Spinal cord (tissue), 10 donors: ENCODE data around the gene ARMC9. TPM values are rescaled to one million over a fixed set of nuclear protein-coding genes. Genes with fewer than 3 reads are reported as not detected.

Experiments
- DNase-seq, 6 donors: peaks; one replicate each; pipeline versions ENCODE4 v3.0.0 to v3.0.0-alpha.2; 2013 to 2015; ENCODE audit warnings: low spot score in 6 of 6, low read depth in 4 of 6
- H3K27ac ChIP-seq: one replicate; pipeline ENCODE4 v1.5.1; 2013; ENCODE audit warnings: low read depth, low read length, control low read depth
- H3K27me3 ChIP-seq: one replicate; pipeline ENCODE4 v1.6.1; 2013; ENCODE audit warnings: low read length; ENCODE audit not compliant: control insufficient read depth, insufficient read depth
- H3K36me3 ChIP-seq: one replicate; pipeline ENCODE4 v1.6.1; 2013; ENCODE audit warnings: low read length; ENCODE audit not compliant: control insufficient read depth, insufficient read depth
- H3K4me1 ChIP-seq: one replicate; pipeline ENCODE4 v1.6.1; 2013; ENCODE audit warnings: low read length; ENCODE audit not compliant: control insufficient read depth, insufficient read depth
- H3K4me3 ChIP-seq: one replicate; pipeline ENCODE4 v1.5.1; 2013; ENCODE audit warnings: low read depth, low read length, control low read depth
- H3K9me3 ChIP-seq: one replicate; pipeline ENCODE4 v1.6.1; 2013; ENCODE audit warnings: low read length; ENCODE audit not compliant: control insufficient read depth, insufficient read depth
- WGBS: methylation state at CpG from one replicate; pipeline ENCODE4 v1.1.5; 2013; ENCODE audit warnings: missing lambda C conversion rate; ENCODE audit not compliant: insufficient coverage; 5-methylcytosine and 5-hydroxymethylcytosine counted together
- polyA plus RNA-seq, 2 donors: library from polyadenylated mRNA; unstranded; fragments of 120-200 nt; gene quantifications; one replicate each; pipeline ENCODE4 v1.2.1, GENCODE V29; 2013; ENCODE audit not compliant: insufficient read length in 2 of 2
- total RNA-seq, 2 donors: library from RNA; depleted of rRNA in 1 of 2; stranded (reverse); fragments of 120-200 nt in 1 of 2; fragments of >200 nt in 1 of 2; gene quantifications; one replicate each; pipeline versions ENCODE4 v1.2.3 to v1.2.4, GENCODE V29; 2013 to 2014
- donor health status: healthy.

Gene ARMC9
- total and polyA plus RNA-seq, 4 donors: 14.4 to 27.6 (median 21.3) TPM

DNA sequence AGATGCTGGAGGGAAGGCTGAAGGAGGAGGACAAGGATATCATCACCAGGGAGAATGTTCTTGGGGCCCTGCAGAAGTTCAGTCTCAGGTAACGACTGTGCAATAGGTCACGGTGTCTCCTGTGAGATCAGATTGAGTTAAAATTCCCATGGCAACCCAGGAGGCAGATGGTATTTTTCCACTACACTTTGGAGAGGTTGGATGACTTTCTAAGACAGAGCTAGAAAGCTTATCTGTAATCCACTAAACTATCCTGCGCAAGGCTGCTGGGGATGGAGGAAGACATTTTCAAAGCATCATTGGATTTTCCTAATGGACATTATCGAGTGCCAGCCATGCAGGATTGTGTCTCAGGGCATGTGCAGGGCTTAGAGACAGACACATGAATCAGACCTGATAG lies 74.6 kb downstream of the ARMC9 start:
- no peaks in the 10 kb centered on the region for H3K27me3 ChIP-seq
- no peak overlapping the region for H3K27ac ChIP-seq
- H3K4me1 ChIP-seq: no peaks in the 10 kb centered on the region
- no peaks in the 10 kb centered on the region for H3K9me3 ChIP-seq
- no peak overlapping the region for H3K4me3 ChIP-seq
- no peak for DNase-seq
- 100% methylated on average over 2 of the region's 4 CpGs for WGBS
- H3K36me3 ChIP-seq: peaks cover 38% of the 10 kb centered on the region

DNA sequence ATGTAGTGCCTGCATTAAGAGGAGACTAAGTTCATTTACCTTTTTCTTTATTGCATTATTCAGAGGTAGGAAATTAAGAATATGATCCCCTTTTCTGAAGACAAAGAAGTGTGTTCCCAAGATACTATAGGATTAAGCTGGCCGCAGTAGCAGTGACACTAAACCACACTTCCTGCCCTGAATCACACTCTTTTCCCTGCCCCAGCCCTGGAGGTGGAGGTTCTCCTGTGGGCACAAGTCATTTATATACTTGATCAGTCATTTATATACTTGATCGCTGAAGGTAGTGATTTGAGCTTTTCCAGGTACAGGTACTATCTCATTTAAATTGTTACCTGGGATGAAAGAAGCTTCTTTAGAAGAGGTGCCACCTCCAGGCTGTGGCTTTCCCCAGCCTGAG lies 78.6 kb downstream of the ARMC9 start:
- no peaks in the 10 kb centered on the region for H3K27me3 ChIP-seq
- no CpG with 5 or more reads among the region's 2 CpGs for WGBS
- H3K36me3 ChIP-seq: peaks cover 52% of the 10 kb centered on the region

DNA sequence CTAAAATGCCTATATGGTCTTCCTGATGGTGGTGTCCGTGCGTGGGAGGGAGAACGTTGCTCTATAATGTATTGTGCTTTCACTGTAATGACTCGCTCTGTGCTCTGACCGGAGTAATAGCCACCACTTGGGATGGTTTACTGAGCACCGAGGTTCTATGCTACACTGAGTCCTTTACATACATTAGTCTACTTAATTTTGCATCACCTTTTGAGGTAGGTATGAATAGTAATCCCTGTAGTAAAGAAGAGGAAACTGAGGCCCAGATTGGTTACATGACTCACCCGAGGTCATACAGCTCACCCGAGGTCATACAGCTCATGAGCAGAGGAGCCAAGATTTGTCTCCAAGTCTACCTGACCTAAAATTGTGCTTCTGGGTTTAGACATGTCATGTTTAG lies 79.5 kb downstream of the ARMC9 start:
- H3K4me1 ChIP-seq: no peaks in the 10 kb centered on the region
- no peaks in the 10 kb centered on the region for H3K9me3 ChIP-seq
- no peak overlapping the region for H3K27ac ChIP-seq
- no peak overlapping the region for H3K4me3 ChIP-seq
- H3K27me3 ChIP-seq: no peaks in the 10 kb centered on the region
- peaks cover 47% of the 10 kb centered on the region for H3K36me3 ChIP-seq
- WGBS: 100% methylated on average over 2 of the region's 8 CpGs
- DNase-seq: no peak

More for the DNA sequence above, 78.6 kb downstream of the ARMC9 start:
- no peaks in the 10 kb centered on the region for H3K4me1 ChIP-seq
- no peak for DNase-seq
- no peak overlapping the region for H3K4me3 ChIP-seq
- no peaks in the 10 kb centered on the region for H3K9me3 ChIP-seq
- H3K27ac ChIP-seq: no peak overlapping the region

DNA sequence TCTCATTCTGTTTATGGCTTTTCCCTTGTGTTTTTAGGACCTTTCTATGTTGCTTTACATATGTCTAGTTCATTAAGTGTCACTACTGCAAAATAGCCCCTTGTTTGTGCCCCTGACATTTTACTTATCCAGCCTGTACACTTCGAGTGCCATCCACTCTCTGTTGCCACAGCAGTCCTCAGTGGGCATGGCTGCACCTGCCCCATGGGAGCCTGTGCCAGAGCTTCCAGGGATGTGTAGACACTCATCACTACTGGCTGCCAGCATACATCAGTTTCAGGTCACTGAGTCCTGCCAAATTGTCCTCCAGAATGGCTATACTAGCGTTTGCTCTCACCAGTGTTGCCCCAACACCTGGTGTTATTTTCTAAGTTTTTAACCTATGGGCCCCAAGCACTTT lies 80.4 kb downstream of the ARMC9 start:
- Histone ChIP-seq H3K4me1 (no peaks in the 10 kb centered on the region), H3K4me3 (no peak overlapping the region), H3K27ac (no peak overlapping the region), H3K9me3 (no peaks in the 10 kb centered on the region), H3K36me3 (peaks cover 48% of the 10 kb centered on the region), H3K27me3 (no peaks in the 10 kb centered on the region)
- 63% methylated on average over 1 of the region's 2 CpGs for WGBS
- no peak for DNase-seq

DNA sequence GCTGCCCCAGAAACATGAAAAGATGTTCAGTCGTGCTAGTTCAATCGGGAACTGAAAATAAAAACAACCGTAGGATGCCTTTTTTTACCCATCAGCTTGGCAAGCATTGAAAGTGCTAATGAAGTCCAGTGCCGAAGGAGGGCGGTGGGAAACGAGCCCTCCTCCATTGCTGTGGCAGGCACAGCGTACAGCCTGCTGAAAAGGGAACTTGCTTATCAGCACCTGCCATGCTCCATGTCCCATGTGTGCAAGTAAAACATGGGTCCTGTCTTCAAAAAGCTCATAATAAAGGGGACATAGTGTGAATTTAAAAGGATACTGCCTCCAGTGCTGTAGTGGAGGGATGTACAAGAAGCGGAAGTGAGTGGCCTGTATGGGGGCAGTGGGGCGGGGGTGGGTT lies 82.4 kb downstream of the ARMC9 start:
- no peak for DNase-seq
- no peaks in the 10 kb centered on the region for H3K27me3 ChIP-seq
- H3K4me1 ChIP-seq: no peaks in the 10 kb centered on the region
- H3K9me3 ChIP-seq: no peaks in the 10 kb centered on the region
- 84% methylated on average over 8 of the region's 9 CpGs for WGBS
- H3K27ac ChIP-seq: no peak overlapping the region
- H3K4me3 ChIP-seq: no peak overlapping the region
- peaks cover 49% of the 10 kb centered on the region for H3K36me3 ChIP-seq

DNA sequence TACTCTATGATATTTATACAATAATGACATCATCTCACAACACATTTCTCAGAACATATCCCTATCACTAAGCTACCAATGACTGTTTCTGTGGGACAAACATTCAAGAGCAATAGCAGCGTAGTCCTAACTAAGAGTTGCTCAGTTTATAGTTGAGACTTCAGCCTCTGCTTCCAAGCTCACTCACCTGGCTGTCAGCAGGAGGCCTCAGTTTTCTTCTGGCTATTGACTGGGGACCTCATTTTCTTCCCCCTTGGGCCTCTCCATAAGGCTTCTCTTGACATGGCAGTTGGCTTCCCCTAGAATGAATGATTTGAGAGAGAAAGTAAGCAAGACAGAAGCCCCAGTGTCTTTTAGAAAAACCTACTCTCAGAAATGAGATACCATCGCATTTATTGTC lies 85.9 kb downstream of the ARMC9 start:
- no peaks in the 10 kb centered on the region for H3K27me3 ChIP-seq
- H3K4me3 ChIP-seq: no peak overlapping the region
- no peak overlapping the region for H3K27ac ChIP-seq
- H3K9me3 ChIP-seq: no peaks in the 10 kb centered on the region
- WGBS: 92% methylated on average over 1 of the region's 2 CpGs
- peaks cover 37% of the 10 kb centered on the region for H3K36me3 ChIP-seq
- no peak for DNase-seq
- H3K4me1 ChIP-seq: no peaks in the 10 kb centered on the region

DNA sequence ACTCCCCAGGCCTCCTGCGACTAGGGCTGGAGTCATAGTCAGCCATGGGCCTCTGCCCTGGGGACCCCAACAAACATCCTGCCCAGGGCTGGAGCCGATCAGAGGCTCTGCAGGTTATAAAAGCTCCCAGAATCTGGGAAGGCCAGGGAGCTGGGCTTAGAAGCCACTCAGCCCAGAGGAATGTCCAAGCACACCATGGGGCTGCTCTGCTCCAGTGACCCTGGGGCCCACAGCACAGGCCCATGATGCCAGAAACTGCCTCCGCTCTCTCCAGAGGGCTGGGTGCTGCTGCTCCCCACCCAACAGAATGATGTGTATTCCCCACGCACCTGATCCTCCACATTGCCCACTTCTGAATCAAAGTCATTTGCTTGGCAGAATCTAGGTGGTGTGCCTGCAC lies 88.5 kb downstream of the ARMC9 start:
- Histone ChIP-seq H3K27me3 (no peaks in the 10 kb centered on the region), H3K27ac (no peak overlapping the region), H3K9me3 (no peaks in the 10 kb centered on the region), H3K4me3 (no peak overlapping the region), H3K36me3 (peaks cover 24% of the 10 kb centered on the region), H3K4me1 (no peaks in the 10 kb centered on the region)
- DNase-seq: no peak
- 85% methylated on average over 3 of the region's 4 CpGs for WGBS

DNA sequence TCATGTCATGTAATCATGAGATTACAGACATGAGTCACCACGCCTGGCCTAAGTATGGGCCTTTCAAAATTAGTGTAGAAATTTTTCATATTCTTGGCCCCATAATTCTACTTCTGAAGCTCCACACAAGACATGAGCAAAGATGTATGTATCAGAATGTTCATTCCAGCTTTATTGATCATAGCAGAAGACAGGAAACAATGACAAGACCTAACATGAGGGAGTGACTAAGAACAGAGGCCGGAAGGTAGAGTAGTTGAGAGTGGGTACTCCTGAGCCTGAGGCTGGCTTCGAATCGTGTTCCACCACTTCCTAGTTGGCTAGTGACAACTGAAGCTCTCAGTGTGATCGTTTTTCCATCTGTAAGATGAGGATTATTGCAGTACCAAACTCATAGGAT lies 89.3 kb downstream of the ARMC9 start:
- Histone ChIP-seq H3K36me3 (peaks cover 31% of the 10 kb centered on the region), H3K4me3 (no peak overlapping the region), H3K27me3 (no peaks in the 10 kb centered on the region), H3K27ac (no peak overlapping the region), H3K9me3 (no peaks in the 10 kb centered on the region), H3K4me1 (no peaks in the 10 kb centered on the region)
- WGBS: 92% methylated on average over 4 of the region's 5 CpGs
- DNase-seq: no peak

DNA sequence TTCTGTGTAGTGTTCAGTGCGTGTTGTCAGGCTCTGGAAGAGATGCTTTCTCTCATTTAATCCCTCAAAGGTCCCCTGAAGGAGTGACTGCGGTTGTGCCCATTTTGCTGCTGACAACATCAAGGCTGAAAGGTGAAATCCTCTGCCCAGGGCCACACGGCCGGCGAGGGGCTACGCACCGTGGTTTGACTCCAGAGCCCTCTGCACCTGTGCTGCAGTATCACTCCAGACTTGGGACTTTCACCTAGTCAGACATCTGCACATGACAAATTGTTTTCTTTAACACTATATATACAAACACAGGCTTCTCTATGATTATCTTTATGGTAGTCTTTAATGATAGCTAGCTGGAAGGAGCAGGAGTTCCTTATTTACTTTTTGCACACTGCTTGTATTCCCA lies 90.2 kb downstream of the ARMC9 start:
- Histone ChIP-seq H3K27ac (no peak overlapping the region), H3K9me3 (no peaks in the 10 kb centered on the region), H3K36me3 (peaks cover 31% of the 10 kb centered on the region), H3K27me3 (no peaks in the 10 kb centered on the region), H3K4me1 (no peaks in the 10 kb centered on the region), H3K4me3 (no peak overlapping the region)
- no peak for DNase-seq
- WGBS: 92% methylated on average over 7 of the region's 7 CpGs

DNA sequence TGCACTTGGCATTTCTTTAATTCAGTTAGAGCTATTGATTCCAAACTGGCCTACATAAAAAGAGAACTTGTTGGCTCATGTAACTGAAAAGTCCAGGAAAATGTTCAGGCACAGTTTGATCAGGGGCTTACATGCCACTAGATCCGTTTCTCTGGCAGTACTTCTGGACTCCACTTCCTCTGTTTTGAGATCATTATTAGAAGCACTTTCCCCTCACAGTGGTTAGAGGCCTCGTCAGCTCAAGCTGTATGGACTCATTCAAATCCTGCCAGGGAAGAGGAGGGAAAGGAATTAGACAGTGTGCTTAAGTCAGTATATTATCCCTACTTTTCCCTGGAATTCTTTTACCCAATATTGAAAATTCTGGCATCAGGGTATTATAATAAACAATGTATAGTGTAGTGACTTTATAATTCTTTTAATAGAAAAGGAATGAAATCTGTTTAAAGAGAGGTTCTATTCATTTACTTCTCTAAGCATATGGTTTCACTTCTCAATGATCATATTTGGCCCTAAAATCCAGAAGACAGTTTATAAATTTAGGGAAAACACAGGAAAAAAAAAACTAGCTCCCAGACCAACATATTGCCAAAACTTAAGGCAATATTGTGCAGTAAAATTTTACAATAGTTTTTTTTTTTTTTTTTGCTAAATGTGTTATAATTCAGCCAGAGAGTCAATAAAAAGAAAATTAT lies 92.0 kb downstream of the ARMC9 start:
- Histone ChIP-seq H3K4me3 (no peak overlapping the region), H3K27ac (no peak overlapping the region), H3K36me3 (peaks cover 34% of the 10 kb centered on the region), H3K9me3 (no peaks in the 10 kb centered on the region), H3K4me1 (no peaks in the 10 kb centered on the region), H3K27me3 (no peaks in the 10 kb centered on the region)
- DNase-seq: peak in 1 of 6 donors; percentile 27
- WGBS: 60% methylated on average over 1 of the region's 2 CpGs
